ENCODE results near the gene PTAR1. TPM values are rescaled to one million over a fixed set of nuclear protein-coding genes. Genes with fewer than 3 reads are reported as not detected.

PTAR1 gene
- polyA plus RNA-seq, 1 donor: 20.9 TPM

- no peak for DNase-seq
Observed at GRCh38 chr9:69748304-69748703, 11.5 kb downstream of the PTAR1 start.

DNA sequence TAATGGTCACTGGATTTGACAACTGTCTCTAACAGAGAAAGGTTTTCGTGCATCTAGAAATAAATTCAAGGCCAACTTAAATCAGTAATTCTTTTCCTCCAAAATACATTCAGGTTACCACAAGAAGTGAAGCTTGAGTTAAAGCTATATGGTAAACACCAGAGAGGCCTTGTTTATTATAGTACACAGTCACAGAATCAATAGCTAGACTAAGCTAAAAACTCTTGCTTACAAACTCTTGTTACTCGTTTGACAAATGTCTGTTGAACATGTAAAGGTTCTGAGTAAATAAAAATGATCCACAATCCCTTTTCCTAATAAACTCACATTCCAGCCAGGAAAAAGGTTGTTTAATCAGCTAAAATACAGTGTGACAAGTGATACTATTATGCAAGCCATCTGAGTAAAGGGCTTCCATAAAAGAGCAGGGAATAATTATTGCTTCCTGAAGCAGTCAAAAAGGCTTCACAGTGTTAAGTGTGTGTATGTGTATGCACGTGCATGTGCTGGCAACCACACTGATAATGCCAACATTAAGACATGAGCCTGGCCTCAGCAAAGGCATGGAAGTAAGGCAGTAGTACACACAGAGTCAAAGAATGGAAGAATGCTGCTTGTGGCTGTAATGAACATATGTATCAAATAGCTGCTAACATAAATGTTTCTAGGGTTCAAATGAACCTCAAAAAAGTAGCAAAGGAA is 12.8 kb downstream of the PTAR1 start:
- DNase-seq: no peak

- no peak for DNase-seq
Observed at GRCh38 chr9:69745716-69746437, 13.9 kb downstream of the PTAR1 start.

- DNase-seq: no peak
Observed at GRCh38 chr9:69744688-69745380, 15.0 kb downstream of the PTAR1 start.

DNA sequence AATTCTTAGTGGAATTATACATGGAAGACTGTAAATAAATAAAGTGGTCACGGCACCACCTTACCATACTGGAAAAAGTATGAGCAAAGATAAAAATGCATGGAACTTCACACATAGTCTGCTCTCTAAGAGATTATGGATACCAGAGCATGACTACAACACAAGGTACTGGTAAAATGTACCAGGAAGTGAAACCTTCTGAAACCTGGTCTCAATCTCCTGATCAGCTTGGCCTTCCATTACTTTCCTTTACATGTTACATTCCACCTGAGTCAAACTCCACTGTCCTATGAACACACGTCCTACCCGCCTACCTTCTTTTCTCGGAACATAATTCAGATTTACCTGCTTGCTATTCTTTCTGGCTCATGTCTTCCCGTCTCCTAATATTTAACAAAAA is 15.9 kb downstream of the PTAR1 start:
- DNase-seq: no peak

DNA sequence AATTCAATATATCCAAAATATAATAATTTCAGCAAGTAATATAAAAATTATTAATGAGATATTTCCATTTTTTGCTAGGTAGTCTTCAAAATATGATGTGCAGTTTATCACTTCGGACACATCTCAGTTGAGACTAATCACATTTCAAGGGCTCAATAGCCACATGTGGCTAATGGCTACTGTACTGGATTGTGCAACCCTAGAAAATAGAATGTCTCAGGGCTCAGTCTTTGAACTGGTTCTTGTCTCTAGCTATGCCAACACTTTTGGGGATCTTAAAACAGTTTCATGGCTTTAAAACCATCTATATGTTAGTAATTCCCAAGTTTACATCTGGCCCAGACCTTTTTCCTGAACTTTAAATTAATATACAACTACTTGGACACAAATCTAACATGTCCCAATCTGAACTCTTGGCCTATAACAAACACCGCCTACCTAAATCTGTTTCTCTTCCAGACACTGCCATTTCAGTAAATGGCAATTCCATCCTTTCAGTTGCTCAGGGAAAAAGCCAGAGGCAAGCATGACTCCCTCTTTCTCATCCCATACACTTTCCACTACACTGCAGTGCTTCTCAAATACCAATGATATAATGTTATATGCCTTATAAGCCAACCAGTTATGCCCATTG is 18.8 kb downstream of the PTAR1 start:
- DNase-seq: no peak

- DNase-seq: no peak
Observed at GRCh38 chr9:69731348-69731747, 28.5 kb downstream of the PTAR1 start.

- DNase-seq: no peak
Observed at GRCh38 chr9:69719983-69720382, 39.8 kb downstream of the PTAR1 start.

DNA sequence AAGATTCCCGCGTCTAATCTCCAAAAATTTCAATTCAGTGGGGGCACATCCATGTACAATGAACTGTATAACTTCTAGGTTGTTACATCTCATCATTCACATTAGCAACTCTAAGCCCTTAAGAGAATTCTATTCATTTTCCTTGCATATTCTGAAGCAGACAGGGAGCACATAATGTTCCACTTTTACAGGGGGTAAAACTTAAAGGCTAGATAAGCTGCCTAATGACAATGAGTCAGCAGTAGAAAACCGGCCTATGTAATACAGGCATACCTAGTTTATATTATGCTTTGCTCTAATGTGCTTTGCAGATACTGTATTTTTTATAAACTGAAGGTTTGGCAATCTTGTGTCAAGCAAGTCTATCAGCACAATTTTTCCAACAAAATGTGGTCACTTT is 40.4 kb downstream of the PTAR1 start:
- no peak for DNase-seq

DNA sequence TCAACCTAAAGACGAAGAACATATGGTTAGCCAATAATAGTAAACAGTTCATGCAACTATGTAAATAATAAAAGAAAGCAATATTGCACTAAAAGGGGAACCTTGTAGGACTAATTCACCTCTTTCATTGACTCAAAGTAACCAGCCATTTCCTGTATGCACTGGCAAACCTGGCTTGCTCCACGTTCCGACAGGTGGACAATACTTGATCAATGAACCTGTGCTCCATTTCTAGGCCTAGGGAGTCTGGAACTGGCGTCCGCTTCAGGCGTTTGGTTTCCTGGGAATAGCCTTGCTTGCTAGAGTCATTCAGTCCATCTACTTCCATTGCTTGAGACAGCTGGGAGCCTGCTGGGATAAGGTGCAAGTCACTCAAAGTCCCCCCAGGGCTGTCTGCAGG is 41.6 kb downstream of the PTAR1 start:
- no peak for DNase-seq

GRCh38 chr9:69715825-69716224 is 44.0 kb downstream of the PTAR1 start:
- DNase-seq: no peak

DNA sequence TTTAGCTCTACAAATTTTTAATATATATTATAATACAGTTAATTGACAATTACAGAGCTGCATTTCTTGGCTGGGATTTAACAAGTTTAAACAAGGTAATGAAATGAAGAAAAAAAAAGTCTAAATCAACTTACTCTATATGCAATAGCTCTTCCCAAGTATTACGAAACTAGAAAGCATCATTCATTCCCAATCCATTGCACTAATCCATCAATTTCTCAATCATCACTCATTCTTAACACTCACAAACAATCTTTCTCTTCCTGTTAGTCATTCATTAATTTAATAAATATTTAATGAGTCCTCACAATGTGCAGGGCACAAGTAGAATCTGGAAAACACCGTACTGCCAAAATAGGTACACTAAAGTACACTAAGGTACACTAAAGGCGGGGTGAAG is 44.7 kb downstream of the PTAR1 start:
- no peak for DNase-seq

DNA sequence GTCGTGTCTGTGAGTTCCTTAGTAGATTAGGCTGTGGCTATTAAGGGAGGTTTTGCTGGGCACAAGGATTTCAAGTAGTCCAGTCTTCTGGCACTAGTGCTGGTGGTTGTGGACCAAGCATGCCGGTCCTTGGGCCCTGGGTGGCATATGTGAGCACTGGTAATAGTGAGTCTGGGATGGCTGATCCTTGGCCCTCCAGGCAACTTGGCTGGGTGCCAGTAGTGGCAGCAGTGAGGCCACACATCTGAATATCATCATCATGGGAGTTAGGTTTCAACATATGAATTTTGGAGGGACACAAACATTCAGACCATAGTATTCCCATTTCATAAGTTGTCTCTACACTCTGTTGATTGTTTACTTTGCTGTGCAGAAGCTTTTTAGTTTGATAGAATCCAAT is 62.3 kb downstream of the PTAR1 start:
- DNase-seq: no peak

DNA sequence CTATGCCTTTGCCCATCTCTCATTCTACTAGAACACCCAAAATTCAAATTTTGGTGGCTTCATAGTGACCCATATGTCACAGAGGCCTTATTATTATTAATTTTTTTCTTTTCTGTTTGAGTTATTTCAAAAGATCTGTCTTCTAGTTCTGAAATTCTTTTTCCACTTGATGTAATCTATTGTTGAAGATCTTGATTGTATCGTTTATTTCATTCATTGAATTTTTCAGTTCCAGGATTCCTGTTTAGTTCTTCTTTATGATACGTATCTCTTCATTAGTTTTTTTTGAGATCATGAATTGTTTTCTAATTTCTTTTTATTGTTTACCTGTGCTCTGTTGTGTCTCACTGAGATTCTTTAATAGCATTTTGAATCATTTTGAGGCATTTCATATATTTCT is 63.0 kb downstream of the PTAR1 start:
- no peak for DNase-seq

GRCh38 chr9:69689991-69690538 is 69.7 kb downstream of the PTAR1 start:
- DNase-seq: no peak

DNA sequence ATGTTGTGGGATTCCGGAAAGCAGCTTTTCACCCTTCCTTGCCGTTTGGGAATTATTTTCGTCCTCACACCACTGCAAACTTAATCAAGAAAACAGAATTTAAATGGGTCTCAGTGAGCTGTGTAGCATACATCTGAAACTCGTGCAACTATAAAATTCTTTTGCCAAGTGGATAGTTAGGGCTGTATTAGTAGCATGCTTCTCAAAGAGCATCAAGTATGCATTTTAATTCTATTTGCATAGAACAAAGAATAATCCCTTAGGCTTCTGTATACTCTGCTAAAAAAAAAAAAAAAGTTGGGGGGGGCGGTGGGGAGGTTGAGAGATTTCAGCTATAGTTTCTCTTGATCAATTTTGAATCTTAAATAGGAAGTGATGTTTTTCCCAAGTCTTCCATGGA is 75.9 kb downstream of the PTAR1 start:
- DNase-seq: no peak

- no peak for DNase-seq
Observed at GRCh38 chr9:69678843-69679538, 80.8 kb downstream of the PTAR1 start.

GRCh38 chr9:69677931-69678330 is 81.9 kb downstream of the PTAR1 start:
- DNase-seq: no peak

GRCh38 chr9:69675563-69675962 is 84.2 kb downstream of the PTAR1 start:
- DNase-seq: no peak

- no peak for DNase-seq
Observed at GRCh38 chr9:69674716-69675438, 84.9 kb downstream of the PTAR1 start.

GRCh38 chr9:69674112-69674685 is 85.6 kb downstream of the PTAR1 start:
- DNase-seq: no peak

All from hindlimb muscle (tissue), 1 donor.